ENCODE data around the gene UTS2.

Gene UTS2

GRCh38 chr1:7862211-7863060 lies 9.6 kb upstream of the UTS2 start:
- DNase-seq: no peak

GRCh38 chr1:7861452-7861851 lies 8.6 kb upstream of the UTS2 start:
- DNase-seq: no peak

GRCh38 chr1:7860130-7860529 lies 7.3 kb upstream of the UTS2 start:
- DNase-seq: no peak

GRCh38 chr1:7859406-7859805 lies 6.5 kb upstream of the UTS2 start:
- no peak for DNase-seq

- no peak for DNase-seq
Measured at GRCh38 chr1:7857985-7858384, 5.1 kb upstream of the UTS2 start.

GRCh38 chr1:7857000-7857399 lies 4.1 kb upstream of the UTS2 start:
- no peak for DNase-seq

GRCh38 chr1:7856345-7856744 lies 3.5 kb upstream of the UTS2 start:
- DNase-seq: no peak

GRCh38 chr1:7853684-7854026 lies 790 bp upstream of the UTS2 start:
- DNase-seq: no peak

- no peak for DNase-seq
Measured at GRCh38 chr1:7850786-7851185, 2.1 kb downstream of the UTS2 start.

GRCh38 chr1:7847599-7847998 lies 5.3 kb downstream of the UTS2 start:
- no peak for DNase-seq

GRCh38 chr1:7846656-7847055 lies 6.2 kb downstream of the UTS2 start:
- no peak for DNase-seq

- no peak for DNase-seq
Measured at GRCh38 chr1:7845761-7846160, 7.1 kb downstream of the UTS2 start.

- no peak for DNase-seq
Measured at GRCh38 chr1:7842517-7842916, 10.3 kb downstream of the UTS2 start.

GRCh38 chr1:7839526-7839925 lies 13.3 kb downstream of the UTS2 start:
- DNase-seq: no peak

GRCh38 chr1:7838714-7839113 lies 14.2 kb downstream of the UTS2 start:
- no peak for DNase-seq

- no peak for DNase-seq
Measured at GRCh38 chr1:7833035-7833434, 19.8 kb downstream of the UTS2 start.

- no peak for DNase-seq
Measured at GRCh38 chr1:7831458-7831857, 21.4 kb downstream of the UTS2 start.

- peak; percentile 60 for DNase-seq
Measured at GRCh38 chr1:7827126-7827955, 25.5 kb downstream of the UTS2 start.

GRCh38 chr1:7826363-7826762 lies 26.5 kb downstream of the UTS2 start:
- DNase-seq: no peak

- DNase-seq: no peak
Measured at GRCh38 chr1:7824701-7825100, 28.2 kb downstream of the UTS2 start.

GRCh38 chr1:7821282-7821681 lies 31.6 kb downstream of the UTS2 start:
- DNase-seq: no peak

- no peak for DNase-seq
Measured at GRCh38 chr1:7813677-7814373, 39.0 kb downstream of the UTS2 start.

GRCh38 chr1:7811476-7811875 lies 41.4 kb downstream of the UTS2 start:
- DNase-seq: no peak

GRCh38 chr1:7810395-7810794 lies 42.5 kb downstream of the UTS2 start:
- no peak for DNase-seq

Measured in right forelimb (tissue), 1 donor.